Panc1 (cell line): ENCODE results near the gene RAB21. TPM values are rescaled to one million over a fixed set of nuclear protein-coding genes. Genes with fewer than 3 reads are reported as not detected.

Experiments used
- ATAC-seq: fragments of 200-7000 bp; cut with Tn5 transposase; 2 replicates; pipeline ENCODE4 v1.9.1; 2020; ENCODE audit warnings: mild to moderate bottlenecking, moderate library complexity
- BruUV-seq: library from RNA; stranded (reverse); fragments of 400-500 nt; replicated peaks from 2 replicates; lab custom pipeline; 2021; lab: Mats Ljungman, UMichigan
- CTCF ChIA-PET: fragments of 300-600 bp; sonication (Branson Sonifier 250); formaldehyde crosslinking; loops from one replicate; lab custom pipeline; 2022; ENCODE audit warnings: antibody characterized with exemption; lab: Charles Lee
- POLR2A ChIA-PET: fragments of 300-600 bp; sonication (Branson Sonifier 250); formaldehyde crosslinking; loops from one replicate; lab custom pipeline; 2022; ENCODE audit warnings: antibody characterized with exemption; lab: Charles Lee
- DNase-seq: peaks from one replicate; pipeline ENCODE4 v3.0.0-alpha.2; 2010; ENCODE audit warnings: low read depth, low spot score
- H3K27ac ChIP-seq: 2 replicates; pipeline ENCODE4 v1.5.1; 2011; ENCODE audit warnings: mild to moderate bottlenecking, low read length, inconsistent platforms
- H3K27me3 ChIP-seq: fragments of 200-500 bp; sonication (Bioruptor generic); 2 replicates; pipeline ENCODE4 v1.6.0; 2014; ENCODE audit warnings: low read length, inconsistent platforms; ENCODE audit not compliant: control insufficient read depth, insufficient read depth
- H3K36me3 ChIP-seq: fragments of 200-500 bp; sonication (Bioruptor generic); 2 replicates; pipeline ENCODE4 v1.5.1; 2014; ENCODE audit warnings: inconsistent platforms, mild to moderate bottlenecking, low read length, moderate library complexity; ENCODE audit not compliant: control insufficient read depth, insufficient read depth
- H3K4me1 ChIP-seq: 2 replicates; pipeline ENCODE4 v1.5.1; 2011; ENCODE audit warnings: inconsistent platforms, mild to moderate bottlenecking, low read length, moderate library complexity; ENCODE audit not compliant: control insufficient read depth, insufficient read depth
- H3K4me3 ChIP-seq, 2 experiments: 2 replicates each; pipeline ENCODE4 v1.5.1; 2011 to 2012; ENCODE audit warnings: low read depth in 2 of 2, low read length in 2 of 2, mild to moderate bottlenecking in 2 of 2, inconsistent platforms in 1 of 2, moderate library complexity in 1 of 2
- H3K9me3 ChIP-seq: fragments of 200-500 bp; sonication (Bioruptor generic); 2 replicates; pipeline ENCODE4 v1.5.1; 2014; ENCODE audit warnings: low read depth, mild to moderate bottlenecking, inconsistent platforms, low read length, moderate library complexity; ENCODE audit not compliant: control insufficient read depth, insufficient read depth
- CTCF ChIP-seq: fragments of 450-650 bp; IDR thresholded peaks from 2 replicates; pipeline ENCODE4 v1.5.1; 2017; ENCODE audit warnings: mild to moderate bottlenecking
- POLR2AphosphoS5 ChIP-seq: IDR thresholded peaks from 2 replicates; pipeline ENCODE4 v1.6.1; 2012; ENCODE audit warnings: mild to moderate bottlenecking, low read depth, low read length, moderate library complexity
- REST ChIP-seq, 2 experiments: IDR thresholded peaks; 2 replicates each; pipeline ENCODE4 v1.6.1; 2011 to 2012; ENCODE audit warnings: low read depth in 2 of 2, control low read depth in 1 of 2, low read length in 1 of 2, mild to moderate bottlenecking in 1 of 2, moderate library complexity in 1 of 2; ENCODE audit not compliant: insufficient read depth in 1 of 2
- SIN3A ChIP-seq: IDR thresholded peaks from 2 replicates; pipeline ENCODE4 v1.6.1; 2012; ENCODE audit warnings: low read depth, mild to moderate bottlenecking, low read length, moderate library complexity, borderline replicate concordance; ENCODE audit not compliant: insufficient read depth
- TCF7L2 ChIP-seq: IDR thresholded peaks from 2 replicates; pipeline ENCODE4 v1.6.1; 2011; ENCODE audit warnings: mild to moderate bottlenecking, low read depth, low read length, inconsistent platforms
- in situ Hi-C: cut with HindIII; loops from 2 replicates; pipeline ENCODE4 v1.10.0; 2016; ENCODE audit warnings: low sequenced_read_pairs, low pct_unique_long_range_greater_than_20kb
- intact Hi-C: fragments of 100-400 bp; cut with micrococcal nuclease; formaldehyde crosslinking; loops from one replicate; pipeline ENCODE4 v1.10.0; 2022; ENCODE audit not compliant: unreplicated experiment
- total RNA-seq: library from RNA; stranded (reverse); gene quantifications from one replicate; pipeline ENCODE4 v1.2.1, GENCODE V29; 2021; ENCODE audit not compliant: unreplicated experiment

Gene RAB21
- total RNA-seq, 1 experiment from 2014 or later, result 57.2 TPM

DNA sequence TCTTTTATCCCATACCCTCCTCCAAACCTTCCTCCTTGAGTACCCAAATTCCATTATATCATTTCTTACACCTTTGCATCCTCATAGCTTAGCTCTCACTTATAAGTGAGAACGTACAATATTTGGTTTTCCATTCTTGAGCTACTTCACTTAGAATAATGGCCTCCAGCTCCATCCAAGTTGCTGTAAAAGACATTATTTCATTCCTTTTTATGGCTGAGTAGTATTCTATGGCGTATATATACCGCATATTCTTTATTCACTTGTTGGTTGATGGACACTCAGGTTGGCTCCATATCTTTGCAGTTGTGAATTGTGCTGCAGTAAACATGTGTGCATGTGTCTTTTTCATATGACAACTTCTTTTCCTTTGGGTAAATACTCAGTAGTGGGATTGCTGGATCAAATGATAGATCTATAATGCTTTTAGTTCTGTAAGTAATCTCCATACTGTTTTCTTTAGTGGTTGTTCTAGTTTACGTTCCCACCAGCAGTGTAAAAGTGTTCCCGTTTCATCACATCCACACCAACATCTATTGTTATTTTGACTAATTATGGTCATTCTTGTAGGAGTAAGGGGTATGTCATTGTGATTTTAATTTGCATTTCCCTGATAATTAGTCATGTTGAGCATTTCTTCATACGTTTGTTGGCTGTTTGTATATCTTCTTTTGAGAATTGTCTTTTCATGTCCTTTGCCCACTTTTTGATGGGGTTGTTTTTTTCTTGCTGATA lies 10.1 kb downstream of the RAB21 start:
- TF ChIP-seq POLR2AphosphoS5, result no peak
- CTCF ChIA-PET, result no interaction called here
- intact Hi-C loops, result no loop called here

GRCh38 chr12:71766202-71766601 lies 11.5 kb downstream of the RAB21 start:
- BruUV-seq, result no TSS peak
- intact Hi-C loops (no loop called here), in situ Hi-C loops (no loop called here)
- ATAC-seq (no peak), DNase-seq (no peak)
- no peaks in the 10 kb centered on the region for H3K4me1 ChIP-seq
- no peak overlapping the region for H3K4me3 ChIP-seq
- no peaks in the 10 kb centered on the region for H3K27me3 ChIP-seq
- TF ChIP-seq REST (IDR thresholded peaks at IDR 0.05; ENCODE audit: insufficient read depth in 1 of 2, low read depth in 2 of 2, low read length in 1 of 2) (no peak), POLR2AphosphoS5 (no peak), TCF7L2 (no peak), CTCF (no peak), SIN3A (no peak)
- H3K36me3 ChIP-seq, result peaks cover 5% of the 10 kb centered on the region; the same call in 1 of the 2 replicates
- H3K9me3 ChIP-seq, result peaks cover 38% of the 10 kb centered on the region
- no peak overlapping the region for H3K27ac ChIP-seq
- CTCF ChIA-PET, result no interaction called here
- POLR2A ChIA-PET, result no interaction called here

More for the DNA sequence above, 10.1 kb downstream of the RAB21 start:
- ATAC-seq (no peak), DNase-seq (no peak)
- H3K27me3 ChIP-seq, result no peaks in the 10 kb centered on the region
- no peaks in the 10 kb centered on the region for H3K4me1 ChIP-seq
- POLR2A ChIA-PET, result no interaction called here
- in situ Hi-C loops, result no loop called here
- BruUV-seq, result no TSS peak
- H3K36me3 ChIP-seq, result no peaks in the 10 kb centered on the region
- H3K27ac ChIP-seq, result no peak overlapping the region
- H3K9me3 ChIP-seq, result peaks cover 51% of the 10 kb centered on the region
- H3K4me3 ChIP-seq, result no peak overlapping the region

GRCh38 chr12:71767183-71767582 lies 12.5 kb downstream of the RAB21 start:
- intact Hi-C loops, result no loop called here
- POLR2A ChIA-PET, result no interaction called here
- BruUV-seq, result no TSS peak
- H3K27ac ChIP-seq, result no peak overlapping the region
- peaks cover 5% of the 10 kb centered on the region; the same call in 1 of the 2 replicates for H3K36me3 ChIP-seq
- no peak for ATAC-seq
- H3K4me3 ChIP-seq, result no peak overlapping the region
- DNase-seq, result no peak
- no peaks in the 10 kb centered on the region for H3K4me1 ChIP-seq
- peaks cover 33% of the 10 kb centered on the region for H3K9me3 ChIP-seq
- in situ Hi-C loops, result no loop called here
- no peaks in the 10 kb centered on the region for H3K27me3 ChIP-seq
- CTCF ChIA-PET, result no interaction called here
- no peak for TF ChIP-seq POLR2AphosphoS5
- no peak for TF ChIP-seq SIN3A
- TF ChIP-seq REST (IDR thresholded peaks at IDR 0.05; ENCODE audit: insufficient read depth in 1 of 2, low read depth in 2 of 2, low read length in 1 of 2), result no peak
- no peak for TF ChIP-seq CTCF
- TF ChIP-seq TCF7L2, result no peak
